SK-N-SH (cell line): ENCODE data around the gene SRBD1.

Experiments
- CTCF ChIP-seq: fragments of 200-600 bp; sonication (generic); IDR thresholded peaks from 2 replicates; pipeline ENCODE4 v1.6.1; 2017; ENCODE audit warnings: antibody characterized with exemption, mild to moderate bottlenecking, moderate library complexity
- EP300 ChIP-seq, 2 experiments: IDR thresholded peaks; 2 replicates each; pipeline versions ENCODE4 v1.4.0 to v1.6.1; 2012; ENCODE audit warnings: borderline replicate concordance in 1 of 2, low read depth in 1 of 2, low read length in 1 of 2
- POLR2AphosphoS5 ChIP-seq: IDR thresholded peaks from 2 replicates; pipeline ENCODE4 v1.6.1; 2012; ENCODE audit warnings: low read depth, low read length
- TAF1 ChIP-seq: IDR thresholded peaks from 2 replicates; pipeline ENCODE4 v1.6.1; 2012; ENCODE audit warnings: low read depth, mild to moderate bottlenecking, low read length, moderate library complexity, borderline replicate concordance
- USF2 ChIP-seq: fragments of 150-350 bp; IDR thresholded peaks from 2 replicates; pipeline ENCODE4 v1.6.1; 2017; ENCODE audit warnings: antibody characterized with exemption, low read length, low read depth, borderline replicate concordance
- YY1 ChIP-seq: IDR thresholded peaks from 2 replicates; pipeline ENCODE4 v1.4.0; 2012; ENCODE audit warnings: low read depth, mild to moderate bottlenecking

GRCh38 chr2:45518546-45518945 lies 92.5 kb downstream of the SRBD1 start:
- TF ChIP-seq POLR2AphosphoS5: no peak
- no peak for TF ChIP-seq CTCF
- TF ChIP-seq USF2: no peak
- TF ChIP-seq EP300 (IDR thresholded peaks at IDR 0.05; ENCODE audit: borderline replicate concordance in 1 of 2, low read depth in 1 of 2, low read length in 1 of 2): no peak
- TF ChIP-seq TAF1: no peak
- no peak for TF ChIP-seq YY1
